GM12874 (cell line): Measurements from ENCODE around the gene SNU13.

Experiments
- CTCF ChIP-seq: IDR thresholded peaks from 2 replicates; pipeline ENCODE4 v1.5.1; 2011; ENCODE audit warnings: low read depth, mild to moderate bottlenecking, control low read depth, low read length, moderate library complexity; ENCODE audit not compliant: insufficient read depth

SNU13 gene

GRCh38 chr22:41688365-41689211, at the start of gene SNU13:
Gene SNU13 (minus strand): TSS chr22:41688867. CDS start chr22:41688796, 71 bp downstream.
- 0 out of 2 replicates have a peak, but pooled peaks have one; percentile 10 for TF ChIP-seq CTCF

GRCh38 chr22:41732096-41732772, 43.6 kb upstream of the SNU13 start:
- no peak for TF ChIP-seq CTCF

- TF ChIP-seq CTCF = no peak
Observed at GRCh38 chr22:41731609-41732008, 42.9 kb upstream of the SNU13 start.

GRCh38 chr22:41725510-41726110, 36.9 kb upstream of the SNU13 start:
- TF ChIP-seq CTCF = no peak

- no peak for TF ChIP-seq CTCF
Observed at GRCh38 chr22:41722496-41722895, 33.8 kb upstream of the SNU13 start.

- TF ChIP-seq CTCF = no peak
Observed at GRCh38 chr22:41713004-41713403, 24.3 kb upstream of the SNU13 start.

- no peak for TF ChIP-seq CTCF
Observed at GRCh38 chr22:41709341-41709740, 20.7 kb upstream of the SNU13 start.
